Measurements from ENCODE around the gene BAIAP2L1. TPM values are rescaled to one million over a fixed set of nuclear protein-coding genes. Genes with fewer than 3 reads are reported as not detected.

Gene BAIAP2L1
- total RNA-seq, 1 donor from 2014 or later = 20.6 TPM

- no peak for DNase-seq (ENCODE audit: low spot score)
- no peak overlapping the region for H3K27ac Mint-ChIP-seq (ENCODE audit: unreplicated experiment)
- peaks cover 9% of the 10 kb centered on the region for H3K4me1 Mint-ChIP-seq (ENCODE audit: unreplicated experiment)
- no peak for TF ChIP-seq CTCF (IDR thresholded peaks at IDR 0.05; ENCODE audit: unreplicated experiment)
- H3K9me3 Mint-ChIP-seq (ENCODE audit: unreplicated experiment) = no peaks in the 10 kb centered on the region
- H3K27me3 Mint-ChIP-seq (ENCODE audit: unreplicated experiment) = peaks cover 5% of the 10 kb centered on the region
- no peak overlapping the region for H3K4me3 Mint-ChIP-seq (ENCODE audit: unreplicated experiment)
- H3K36me3 Mint-ChIP-seq (ENCODE audit: low read depth, unreplicated experiment) = peaks cover 17% of the 10 kb centered on the region
Observed at GRCh38 chr7:98241674-98242241, 159.1 kb downstream of the BAIAP2L1 start.

Other genes starting within 250 kb of the BAIAP2L1 start
- gene BHLHA15, start 189.7 kb downstream of the BAIAP2L1 start, total RNA-seq (ENCODE audit: unreplicated experiment) = 1.2 TPM
- 129 TPM for gene TECPR1, start 148.9 kb downstream of the BAIAP2L1 start, total RNA-seq (ENCODE audit: unreplicated experiment)
- gene BRI3, start 119.4 kb downstream of the BAIAP2L1 start, total RNA-seq (ENCODE audit: unreplicated experiment) = 300 TPM
- 0.44 TPM for gene NPTX2, start 216.2 kb upstream of the BAIAP2L1 start, total RNA-seq (ENCODE audit: unreplicated experiment)